Measurements from ENCODE around the gene QPRT.
"Not testable (repeated sequence)": the region's sequence is repeated elsewhere in the genome, so short reads cannot be mapped to it uniquely, and the experiment has no call there.

The QPRT gene

GRCh38 chr16:29695675-29696074 lies 16.7 kb downstream of the QPRT start:
- H3K27ac ChIP-seq (ENCODE audit: low read depth, low read length); H3K9ac ChIP-seq (ENCODE audit: low read depth, low read length); H3K4me3 ChIP-seq (ENCODE audit: low read depth, low read length); H3K27me3 ChIP-seq (ENCODE audit: control insufficient read depth, insufficient read depth, low read length); H3K9me3 ChIP-seq (ENCODE audit: control insufficient read depth, insufficient read depth, low read length); H3K36me3 ChIP-seq (ENCODE audit: control insufficient read depth, insufficient read depth, low read length): not testable (repeated sequence)
- peaks cover 10% of the 10 kb centered on the region; the same call in 1 of the 2 replicates for H3K4me1 ChIP-seq (ENCODE audit: control insufficient read depth, insufficient read depth, low read length)

- no peaks in the 10 kb centered on the region for H3K27me3 ChIP-seq (ENCODE audit: control insufficient read depth, insufficient read depth, low read length)
- H3K4me1 ChIP-seq (ENCODE audit: control insufficient read depth, insufficient read depth, low read length): 0 out of 2 replicates have a peak, but pooled peaks cover 4% of the 10 kb centered on the region
- no peak overlapping the region for H3K9ac ChIP-seq (ENCODE audit: low read depth, low read length)
- H3K9me3 ChIP-seq (ENCODE audit: control insufficient read depth, insufficient read depth, low read length): no peaks in the 10 kb centered on the region
- no peak overlapping the region for H3K4me3 ChIP-seq (ENCODE audit: low read depth, low read length)
- H3K36me3 ChIP-seq (ENCODE audit: control insufficient read depth, insufficient read depth, low read length): peaks cover 9% of the 10 kb centered on the region
- no peak overlapping the region for H3K27ac ChIP-seq (ENCODE audit: low read depth, low read length)
These were observed 17.9 kb downstream of the QPRT start for GRCh38 chr16:29696881-29697331.

GRCh38 chr16:29697391-29697790 lies 18.4 kb downstream of the QPRT start:
- Histone ChIP-seq H3K27ac (ENCODE audit: low read depth, low read length) (no peak overlapping the region), H3K9ac (ENCODE audit: low read depth, low read length) (no peak overlapping the region), H3K4me3 (ENCODE audit: low read depth, low read length) (no peak overlapping the region), H3K27me3 (ENCODE audit: control insufficient read depth, insufficient read depth, low read length) (no peaks in the 10 kb centered on the region), H3K36me3 (ENCODE audit: control insufficient read depth, insufficient read depth, low read length) (peaks cover 9% of the 10 kb centered on the region), H3K4me1 (ENCODE audit: control insufficient read depth, insufficient read depth, low read length) (peaks cover 9% of the 10 kb centered on the region; the same call in 1 of the 2 replicates), H3K9me3 (ENCODE audit: control insufficient read depth, insufficient read depth, low read length) (no peaks in the 10 kb centered on the region)

- Histone ChIP-seq H3K27me3 (ENCODE audit: control insufficient read depth, insufficient read depth, low read length) (no peaks in the 10 kb centered on the region), H3K36me3 (ENCODE audit: control insufficient read depth, insufficient read depth, low read length) (peaks cover 9% of the 10 kb centered on the region), H3K9me3 (ENCODE audit: control insufficient read depth, insufficient read depth, low read length) (no peaks in the 10 kb centered on the region), H3K9ac (ENCODE audit: low read depth, low read length) (no peak overlapping the region), H3K4me1 (ENCODE audit: control insufficient read depth, insufficient read depth, low read length) (peaks cover 11% of the 10 kb centered on the region; the same call in 1 of the 2 replicates), H3K4me3 (ENCODE audit: low read depth, low read length) (no peak overlapping the region), H3K27ac (ENCODE audit: low read depth, low read length) (no peak overlapping the region)
These were observed 19.1 kb downstream of the QPRT start for GRCh38 chr16:29698042-29698441.

- Histone ChIP-seq H3K27me3 (ENCODE audit: control insufficient read depth, insufficient read depth, low read length) (no peaks in the 10 kb centered on the region), H3K27ac (ENCODE audit: low read depth, low read length) (no peak overlapping the region), H3K4me1 (ENCODE audit: control insufficient read depth, insufficient read depth, low read length) (peaks cover 11% of the 10 kb centered on the region; the same call in 1 of the 2 replicates), H3K9ac (ENCODE audit: low read depth, low read length) (no peak overlapping the region), H3K4me3 (ENCODE audit: low read depth, low read length) (no peak overlapping the region), H3K9me3 (ENCODE audit: control insufficient read depth, insufficient read depth, low read length) (no peaks in the 10 kb centered on the region), H3K36me3 (ENCODE audit: control insufficient read depth, insufficient read depth, low read length) (peaks cover 9% of the 10 kb centered on the region)
These were observed 19.7 kb downstream of the QPRT start for GRCh38 chr16:29698484-29699323.

DNA sequence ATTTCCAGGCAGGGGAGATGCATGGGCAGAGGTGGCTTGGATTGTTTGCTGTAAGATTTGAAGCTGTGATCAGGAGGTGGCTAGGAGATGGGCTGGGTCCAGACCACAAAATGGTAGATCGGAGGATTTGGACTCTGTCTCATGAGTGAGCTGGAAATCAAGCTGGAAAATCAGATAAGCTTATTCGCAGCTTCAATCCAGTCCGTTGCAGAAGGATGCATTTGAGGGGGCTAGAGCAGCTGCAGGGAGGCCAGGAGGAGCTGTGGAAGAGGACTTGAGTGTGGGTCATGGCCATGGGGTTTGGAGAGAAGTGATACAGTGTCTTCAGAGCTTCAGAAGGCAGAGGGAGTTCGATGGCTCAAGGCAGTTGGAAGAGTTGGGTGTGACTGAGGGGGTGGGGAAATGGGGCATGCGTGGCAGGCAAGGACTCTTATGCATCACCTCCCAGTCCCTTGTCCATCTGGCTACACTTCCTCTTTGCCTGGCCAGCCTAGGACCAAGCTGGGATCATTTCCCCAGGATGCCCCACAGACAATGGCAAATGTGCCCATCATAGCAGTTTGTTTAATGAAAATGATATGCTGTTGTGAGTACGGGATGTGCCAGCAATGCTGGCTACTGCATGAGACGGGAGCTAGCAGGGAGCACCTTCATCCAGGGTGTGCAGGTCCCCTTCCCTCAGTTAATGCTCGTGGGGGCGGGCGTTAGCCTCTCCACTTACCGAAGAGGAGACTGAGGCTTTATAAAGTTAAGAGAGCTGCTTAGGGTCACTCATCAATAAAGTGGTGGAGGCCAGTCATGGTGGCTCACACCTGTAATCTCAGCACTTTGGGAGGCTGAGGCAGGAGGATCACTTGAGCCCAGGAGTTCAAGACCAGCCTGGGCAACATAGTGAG lies 20.6 kb downstream of the QPRT start:
- Histone ChIP-seq H3K9me3 (ENCODE audit: control insufficient read depth, insufficient read depth, low read length) (no peaks in the 10 kb centered on the region), H3K9ac (ENCODE audit: low read depth, low read length) (no peak overlapping the region), H3K4me3 (ENCODE audit: low read depth, low read length) (no peak overlapping the region), H3K4me1 (ENCODE audit: control insufficient read depth, insufficient read depth, low read length) (peaks cover 11% of the 10 kb centered on the region; the same call in 1 of the 2 replicates), H3K36me3 (ENCODE audit: control insufficient read depth, insufficient read depth, low read length) (peaks cover 9% of the 10 kb centered on the region), H3K27ac (ENCODE audit: low read depth, low read length) (no peak overlapping the region), H3K27me3 (ENCODE audit: control insufficient read depth, insufficient read depth, low read length) (no peaks in the 10 kb centered on the region)

DNA sequence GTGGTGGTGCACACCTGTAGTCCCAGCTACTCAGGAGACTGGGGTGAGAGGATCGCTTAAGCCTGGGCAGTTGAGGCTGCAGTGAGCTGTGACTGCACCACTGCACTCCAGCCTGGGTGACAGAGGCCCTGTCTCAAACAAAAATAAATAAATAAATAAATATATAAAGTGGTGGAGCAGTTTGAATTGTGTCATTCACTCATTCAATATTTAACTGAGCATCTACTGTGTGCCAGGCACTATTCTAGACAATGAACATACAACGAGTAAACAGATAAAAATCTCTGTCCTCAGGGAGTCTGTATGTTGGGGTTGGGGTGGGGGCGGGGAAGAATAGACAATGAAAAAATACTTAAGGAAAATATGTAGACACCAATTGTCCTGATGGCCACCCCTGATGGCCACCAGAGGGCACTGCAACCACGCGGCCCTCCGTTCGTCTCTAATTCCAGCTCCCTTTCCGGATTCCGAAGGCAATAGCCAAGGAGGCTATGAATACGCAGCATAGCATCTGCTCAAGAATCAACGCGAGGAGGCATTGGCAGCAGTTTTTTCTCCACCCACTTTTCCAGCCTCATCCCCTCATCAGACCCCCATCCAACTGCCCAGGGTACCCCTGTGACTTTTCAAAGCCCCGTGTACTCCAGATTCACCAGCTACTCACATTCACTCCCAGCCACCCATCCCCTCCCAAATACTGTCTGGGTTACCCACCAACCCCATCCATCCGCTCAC lies 21.4 kb downstream of the QPRT start:
- H3K27me3 ChIP-seq (ENCODE audit: control insufficient read depth, insufficient read depth, low read length): no peaks in the 10 kb centered on the region
- no peak overlapping the region for H3K27ac ChIP-seq (ENCODE audit: low read depth, low read length)
- no peak overlapping the region for H3K4me3 ChIP-seq (ENCODE audit: low read depth, low read length)
- peaks cover 9% of the 10 kb centered on the region for H3K36me3 ChIP-seq (ENCODE audit: control insufficient read depth, insufficient read depth, low read length)
- no peak overlapping the region for H3K9ac ChIP-seq (ENCODE audit: low read depth, low read length)
- H3K9me3 ChIP-seq (ENCODE audit: control insufficient read depth, insufficient read depth, low read length): no peaks in the 10 kb centered on the region
- H3K4me1 ChIP-seq (ENCODE audit: control insufficient read depth, insufficient read depth, low read length): peaks cover 11% of the 10 kb centered on the region; the same call in 1 of the 2 replicates

DNA sequence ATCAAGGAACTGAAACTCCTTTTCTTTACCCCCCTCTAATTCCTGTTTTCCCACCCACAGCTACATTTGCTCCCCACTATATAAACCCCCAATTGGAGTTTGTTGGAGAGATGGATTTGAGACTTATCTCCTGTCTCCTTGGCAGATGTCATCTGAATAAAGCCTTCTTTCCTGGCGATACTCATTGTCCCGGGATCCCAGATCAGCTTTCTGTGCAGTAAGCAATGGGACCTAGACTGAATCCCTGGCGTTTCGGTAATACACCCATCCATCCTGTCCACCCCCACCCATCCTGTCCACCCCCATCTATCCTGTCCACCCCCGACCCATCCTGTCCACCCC lies 22.2 kb downstream of the QPRT start:
- no peak overlapping the region for H3K27ac ChIP-seq (ENCODE audit: low read depth, low read length)
- no peak overlapping the region for H3K4me3 ChIP-seq (ENCODE audit: low read depth, low read length)
- no peak overlapping the region for H3K9ac ChIP-seq (ENCODE audit: low read depth, low read length)
- H3K36me3 ChIP-seq (ENCODE audit: control insufficient read depth, insufficient read depth, low read length): peaks cover 9% of the 10 kb centered on the region
- peaks cover 11% of the 10 kb centered on the region; the same call in 1 of the 2 replicates for H3K4me1 ChIP-seq (ENCODE audit: control insufficient read depth, insufficient read depth, low read length)
- H3K27me3 ChIP-seq (ENCODE audit: control insufficient read depth, insufficient read depth, low read length): no peaks in the 10 kb centered on the region
- H3K9me3 ChIP-seq (ENCODE audit: control insufficient read depth, insufficient read depth, low read length): no peaks in the 10 kb centered on the region

DNA sequence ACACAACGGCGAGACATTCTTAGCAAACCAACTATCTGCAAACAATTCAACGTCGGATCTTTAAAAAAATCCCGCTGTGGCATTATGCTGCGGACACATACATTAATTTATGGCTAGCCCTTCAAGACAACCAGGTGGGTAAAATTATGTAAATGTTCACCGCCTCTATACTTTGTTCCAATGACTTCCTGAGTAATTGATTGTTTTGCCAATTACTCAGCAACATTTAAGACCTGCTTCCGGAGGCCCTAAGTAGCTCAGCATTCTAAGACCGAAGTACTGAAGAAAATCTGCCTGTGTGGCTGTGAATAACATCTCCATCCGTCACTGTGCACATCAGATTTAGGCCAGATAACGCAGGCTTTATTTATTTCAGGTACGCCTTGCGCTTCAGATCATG lies 23.3 kb downstream of the QPRT start:
- no peaks in the 10 kb centered on the region for H3K9me3 ChIP-seq (ENCODE audit: control insufficient read depth, insufficient read depth, low read length)
- no peak overlapping the region for H3K4me3 ChIP-seq (ENCODE audit: low read depth, low read length)
- no peak overlapping the region for H3K9ac ChIP-seq (ENCODE audit: low read depth, low read length)
- H3K27me3 ChIP-seq (ENCODE audit: control insufficient read depth, insufficient read depth, low read length): no peaks in the 10 kb centered on the region
- peaks cover 6% of the 10 kb centered on the region for H3K36me3 ChIP-seq (ENCODE audit: control insufficient read depth, insufficient read depth, low read length)
- peaks cover 11% of the 10 kb centered on the region; the same call in 1 of the 2 replicates for H3K4me1 ChIP-seq (ENCODE audit: control insufficient read depth, insufficient read depth, low read length)
- no peak overlapping the region for H3K27ac ChIP-seq (ENCODE audit: low read depth, low read length)

GRCh38 chr16:29705030-29705429 lies 26.1 kb downstream of the QPRT start:
- H3K4me1 ChIP-seq (ENCODE audit: control insufficient read depth, insufficient read depth, low read length): peaks cover 9% of the 10 kb centered on the region

More at GRCh38 chr16:29705030-29705429, 26.1 kb downstream of the QPRT start:
- H3K27ac ChIP-seq (ENCODE audit: low read depth, low read length): no peak overlapping the region
- no peak overlapping the region for H3K9ac ChIP-seq (ENCODE audit: low read depth, low read length)
- no peaks in the 10 kb centered on the region for H3K36me3 ChIP-seq (ENCODE audit: control insufficient read depth, insufficient read depth, low read length)
- H3K27me3 ChIP-seq (ENCODE audit: control insufficient read depth, insufficient read depth, low read length): no peaks in the 10 kb centered on the region
- H3K9me3 ChIP-seq (ENCODE audit: control insufficient read depth, insufficient read depth, low read length): no peaks in the 10 kb centered on the region
- H3K4me3 ChIP-seq (ENCODE audit: low read depth, low read length): no peak overlapping the region

Data from HUES48 (cell line).